ENCODE measurements around the gene ZEB1. TPM values are rescaled to one million over a fixed set of nuclear protein-coding genes. Genes with fewer than 3 reads are reported as not detected.
A peak's percentile ranks its signal among the peaks of the same experiment; 100 is the strongest.

The ZEB1 gene
- total and polyA plus RNA-seq, 9 of the 15 experiments (the other 6 are each of a cell fraction or from before 2014, with no cell fraction given) = 2.1 to 8.4 (median 4.9) TPM

- TF ChIP-seq NR4A1 (CRISPR knock-in tag; IDR thresholded peaks at IDR 0.05) (no peak), NR4A1 (tag; IDR thresholded peaks at IDR 0.05) (no peak), ZNF561 (CRISPR knock-in tag; conservative IDR thresholded peaks at IDR 0.05) (no peak), FOSL1 (tag; conservative IDR thresholded peaks at IDR 0.05) (peak; percentile 89), HDGF (IDR thresholded peaks at IDR 0.05) (no peak), ZNF695 (CRISPR knock-in tag; IDR thresholded peaks at IDR 0.05) (no peak), ZBED1 (IDR thresholded peaks at IDR 0.05) (no peak), ZNF175 (CRISPR knock-in tag; IDR thresholded peaks at IDR 0.05; ENCODE audit: low read depth) (peak; percentile 87), YY1 (IDR thresholded peaks at IDR 0.05; ENCODE audit: borderline replicate concordance in 1 of 3, control insufficient read depth in 1 of 3, extremely low read depth in 1 of 3, insufficient read depth in 3 of 3, insufficient read length in 1 of 3, insufficient replicate concordance in 2 of 3, low read depth in 1 of 3, low read length in 2 of 3) (no peak), ZNF780A (CRISPR knock-in tag; IDR thresholded peaks at IDR 0.05) (no peak), GABPB2 (CRISPR knock-in tag; conservative IDR thresholded peaks at IDR 0.05) (no peak), POLR2A (conservative IDR thresholded peaks at IDR 0.05) (no peak), KAT8 (IDR thresholded peaks at IDR 0.05; ENCODE audit: low read depth) (no peak), EP400 (IDR thresholded peaks at IDR 0.05) (no peak), HNRNPLL (IDR thresholded peaks at IDR 0.05; ENCODE audit: low read depth, low read length, poor library complexity, severe bottlenecking) (no peak), CTBP1 (IDR thresholded peaks at IDR 0.05; ENCODE audit: borderline replicate concordance) (no peak), HIVEP1 (CRISPR knock-in tag; IDR thresholded peaks at IDR 0.05) (no peak), KDM2B (CRISPR knock-in tag; IDR thresholded peaks at IDR 0.05) (no peak), ZNF41 (CRISPR knock-in tag; conservative IDR thresholded peaks at IDR 0.05) (no peak), ZC3H8 (IDR thresholded peaks at IDR 0.05) (no peak), ETS2 (tag; IDR thresholded peaks at IDR 0.05; ENCODE audit: borderline replicate concordance, poor library complexity, severe bottlenecking) (no peak), HMG20A (CRISPR knock-in tag; conservative IDR thresholded peaks at IDR 0.05) (no peak), BCL6 (CRISPR knock-in tag; IDR thresholded peaks at IDR 0.05) (no peak), MEF2D (tag; conservative IDR thresholded peaks at IDR 0.05; ENCODE audit: low read depth) (no peak), NONO (IDR thresholded peaks at IDR 0.05; ENCODE audit: low read depth in 2 of 2, low read length in 1 of 2) (no peak), PTBP1 (IDR thresholded peaks at IDR 0.05; ENCODE audit: low read depth, low read length) (no peak), MTA2 (IDR thresholded peaks at IDR 0.05; ENCODE audit: low read depth) (peak; percentile 83), ZNF274 (IDR thresholded peaks at IDR 0.05; ENCODE audit: borderline replicate concordance, low read depth, low read length) (no peak), ZNF445 (CRISPR knock-in tag; IDR thresholded peaks at IDR 0.05; ENCODE audit: low read depth) (no peak), RBM14 (IDR thresholded peaks at IDR 0.05; ENCODE audit: borderline replicate concordance, insufficient read depth, low read depth, low read length) (no peak)
- TF ChIP-seq, protein P1, sequence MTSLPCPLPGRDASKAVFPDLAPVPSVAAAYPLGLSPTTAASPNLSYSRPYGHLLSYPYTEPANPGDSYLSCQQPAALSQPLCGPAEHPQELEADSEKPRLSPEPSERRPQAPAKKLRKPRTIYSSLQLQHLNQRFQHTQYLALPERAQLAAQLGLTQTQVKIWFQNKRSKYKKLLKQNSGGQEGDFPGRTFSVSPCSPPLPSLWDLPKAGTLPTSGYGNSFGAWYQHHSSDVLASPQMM (CRISPR knock-in tag; IDR thresholded peaks at IDR 0.05) = no peak
- TF ChIP-seq, protein P2, sequence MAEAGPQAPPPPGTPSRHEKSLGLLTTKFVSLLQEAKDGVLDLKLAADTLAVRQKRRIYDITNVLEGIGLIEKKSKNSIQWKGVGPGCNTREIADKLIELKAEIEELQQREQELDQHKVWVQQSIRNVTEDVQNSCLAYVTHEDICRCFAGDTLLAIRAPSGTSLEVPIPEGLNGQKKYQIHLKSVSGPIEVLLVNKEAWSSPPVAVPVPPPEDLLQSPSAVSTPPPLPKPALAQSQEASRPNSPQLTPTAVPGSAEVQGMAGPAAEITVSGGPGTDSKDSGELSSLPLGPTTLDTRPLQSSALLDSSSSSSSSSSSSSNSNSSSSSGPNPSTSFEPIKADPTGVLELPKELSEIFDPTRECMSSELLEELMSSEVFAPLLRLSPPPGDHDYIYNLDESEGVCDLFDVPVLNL (CRISPR knock-in tag; IDR thresholded peaks at IDR 0.05; ENCODE audit: low read depth) = no peak
These were observed 40.6 kb upstream of the ZEB1 start (continued) for GRCh38 chr10:31278279-31278941.
